RCC 7860 (cell line): Measurements from ENCODE around the gene WDR75.

ENCODE experiments used
- DNase-seq: peaks from one replicate; pipeline ENCODE4 v3.0.0-alpha.2; 2015; ENCODE audit warnings: low spot score
- FAIRE-seq: peaks from 2 replicates; lab custom pipeline; 2012; peaks lifted over from hg19 to GRCh38; lab: Jason Lieb, UNC

WDR75 gene

DNA sequence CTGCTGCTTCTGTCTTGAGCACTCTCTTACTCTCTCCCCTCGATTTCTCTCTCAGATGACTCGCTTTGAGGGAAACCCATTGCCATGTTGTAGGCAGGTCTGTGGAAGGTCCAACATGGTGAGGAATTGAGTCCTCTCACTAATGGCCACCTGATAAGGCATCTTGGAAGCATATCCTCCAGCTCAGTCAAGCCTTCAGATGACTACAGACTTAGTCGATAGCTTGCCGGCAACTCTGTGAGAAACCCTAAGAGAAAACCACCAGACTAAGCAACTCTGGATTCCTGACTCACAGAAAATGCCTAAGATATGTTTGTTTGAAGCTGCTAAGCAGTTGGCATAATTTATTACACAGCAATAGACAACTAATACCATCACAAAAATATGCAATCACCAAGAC is 51.2 kb downstream of the WDR75 start:
- FAIRE-seq (no peak), DNase-seq (no peak)

DNA sequence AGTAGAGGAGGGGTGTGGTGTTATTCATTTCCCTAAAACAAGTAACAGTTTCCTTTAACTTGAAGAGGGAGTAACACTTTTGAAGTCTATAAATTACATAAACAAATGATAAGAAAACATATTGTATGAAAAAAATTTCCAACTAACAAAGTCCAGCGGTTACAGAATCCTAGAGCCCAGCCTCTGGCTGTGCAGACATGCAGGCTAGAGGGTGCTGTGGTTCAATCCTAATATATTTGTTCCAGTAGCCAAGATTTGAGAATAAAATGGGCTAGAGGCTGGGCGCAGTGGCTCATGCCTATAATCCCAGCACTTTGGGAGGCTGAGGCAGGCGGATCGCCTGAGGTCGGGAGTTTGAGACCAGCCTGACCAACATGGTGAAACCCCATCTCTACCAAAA is 56.9 kb downstream of the WDR75 start:
- FAIRE-seq (no peak), DNase-seq (no peak)

DNA sequence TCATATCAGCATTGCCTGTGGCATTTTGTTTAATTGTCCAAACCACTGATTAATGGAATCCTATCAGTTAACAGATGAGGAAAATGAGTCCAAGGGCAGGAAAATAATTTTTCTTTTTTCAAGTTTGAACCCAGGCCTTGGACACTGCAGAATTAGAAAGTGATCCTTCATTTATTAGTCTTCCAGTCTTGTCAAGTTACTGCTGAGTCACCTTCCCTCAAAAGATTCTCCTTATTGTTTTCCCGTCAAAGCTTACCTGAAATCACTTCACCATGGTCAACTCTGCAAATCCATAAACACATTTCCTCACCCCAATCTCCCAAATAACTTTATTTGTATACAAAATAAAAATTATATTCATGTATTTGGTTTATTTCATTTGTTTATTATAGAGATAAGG is 57.9 kb downstream of the WDR75 start:
- DNase-seq (no peak), FAIRE-seq (no peak)

DNA sequence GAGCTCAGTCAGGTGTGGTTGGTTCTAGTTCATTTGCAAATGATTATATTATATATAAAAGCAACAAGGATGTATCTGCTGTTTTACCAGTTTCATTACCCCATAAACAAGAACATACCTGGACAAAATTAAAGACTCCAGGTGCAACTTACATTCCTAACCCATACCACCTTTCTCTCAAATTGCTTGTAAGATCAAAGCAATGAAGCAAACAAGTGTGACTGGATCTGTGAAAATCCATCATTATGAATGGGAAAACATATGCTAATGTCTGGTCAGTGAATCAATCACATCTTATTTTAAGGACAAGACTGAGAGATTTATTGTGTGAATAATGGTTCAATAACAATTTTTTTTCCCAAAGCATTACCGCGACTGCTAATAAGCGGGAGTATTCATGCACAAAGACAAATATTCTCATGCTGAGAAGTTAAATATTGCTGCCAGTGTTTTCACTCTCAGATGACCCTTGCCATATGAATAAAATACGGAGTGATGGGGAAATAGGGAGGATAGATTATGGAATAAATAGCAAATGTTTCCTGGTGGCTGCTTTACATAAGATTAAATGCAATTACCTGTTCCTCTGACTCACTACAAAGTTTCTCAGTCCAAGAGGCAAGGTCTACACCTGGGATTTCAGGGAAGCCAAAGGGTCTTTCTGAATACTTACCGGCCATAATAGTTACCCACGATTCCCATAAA is 59.3 kb downstream of the WDR75 start:
- DNase-seq (no peak), FAIRE-seq (no peak)

DNA sequence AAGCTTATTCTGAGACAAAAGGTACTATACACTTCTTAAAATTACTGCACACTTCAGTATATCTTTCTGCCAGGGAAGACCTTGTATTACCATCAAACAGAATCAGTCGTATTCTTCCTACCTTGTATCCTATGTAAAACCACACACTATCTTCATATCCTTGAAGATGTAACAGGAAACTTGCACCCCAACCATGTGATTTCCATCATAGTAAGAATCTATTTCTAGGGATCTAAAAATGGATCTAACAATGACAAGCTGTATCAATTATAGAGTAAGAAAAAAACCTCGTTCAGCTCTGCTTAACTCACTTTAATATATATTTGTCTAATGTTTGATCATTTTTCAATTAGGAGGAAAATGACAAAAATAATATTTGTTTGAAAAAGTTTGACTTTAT is 60.2 kb downstream of the WDR75 start:
- DNase-seq: no peak
- no peak for FAIRE-seq

DNA sequence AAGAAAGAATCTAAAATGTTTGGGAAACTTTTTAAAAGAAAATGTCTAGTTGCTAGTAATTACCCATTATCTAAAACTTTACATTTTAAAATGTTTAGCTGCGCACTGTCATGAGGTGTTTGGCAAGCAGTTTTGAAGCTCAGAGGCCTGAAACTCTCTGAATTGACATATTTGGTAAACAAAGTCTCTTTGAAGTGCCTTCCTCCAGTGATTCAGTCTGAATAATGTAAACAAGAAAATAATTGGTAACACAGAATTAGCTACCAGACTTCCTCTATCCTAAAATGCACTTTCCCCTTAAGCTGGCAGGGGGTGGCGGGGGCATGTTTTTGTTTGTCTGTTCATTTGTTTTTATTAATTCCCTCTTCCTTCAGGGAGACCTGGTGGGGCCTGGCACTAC is 61.4 kb downstream of the WDR75 start:
- DNase-seq (no peak), FAIRE-seq (no peak)

DNA sequence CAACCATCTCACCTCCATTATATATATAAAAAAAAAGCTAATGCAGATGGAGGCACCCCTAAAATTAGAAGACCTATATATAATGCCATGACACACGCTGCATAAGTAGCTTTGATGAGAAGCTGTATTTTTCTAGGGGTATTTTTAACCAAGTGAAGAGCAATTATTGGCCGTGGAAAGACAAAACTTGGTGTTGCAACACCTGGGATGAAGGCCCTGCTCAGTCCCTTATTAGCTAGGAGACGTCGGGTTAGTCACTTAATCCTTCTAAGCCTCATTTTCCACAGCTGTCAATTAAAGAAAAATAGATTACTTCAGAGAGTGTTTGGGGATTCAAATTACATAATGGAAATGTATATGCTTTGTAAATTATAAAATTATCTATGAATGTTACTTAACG is 63.0 kb downstream of the WDR75 start:
- DNase-seq (no peak), FAIRE-seq (no peak)

DNA sequence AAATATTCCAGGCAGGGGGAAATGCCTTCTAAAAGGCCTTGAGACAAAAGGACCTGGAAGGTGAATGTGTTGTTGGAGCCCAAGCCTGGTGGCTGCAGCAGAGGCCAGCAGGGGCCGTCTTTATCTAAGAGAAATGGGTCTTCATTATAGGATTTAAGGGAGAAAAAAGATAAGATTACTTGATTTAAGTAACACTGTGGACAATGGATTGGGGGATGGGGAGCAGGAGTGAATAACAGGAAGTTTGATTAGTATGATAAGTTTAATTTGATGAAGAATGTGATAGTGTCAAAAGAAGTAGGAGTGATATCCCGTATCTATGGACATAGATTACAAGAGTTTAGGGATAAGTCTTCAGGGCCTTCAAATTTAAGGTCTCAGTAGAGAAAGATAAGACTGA is 64.2 kb downstream of the WDR75 start:
- FAIRE-seq (no peak), DNase-seq (no peak)

DNA sequence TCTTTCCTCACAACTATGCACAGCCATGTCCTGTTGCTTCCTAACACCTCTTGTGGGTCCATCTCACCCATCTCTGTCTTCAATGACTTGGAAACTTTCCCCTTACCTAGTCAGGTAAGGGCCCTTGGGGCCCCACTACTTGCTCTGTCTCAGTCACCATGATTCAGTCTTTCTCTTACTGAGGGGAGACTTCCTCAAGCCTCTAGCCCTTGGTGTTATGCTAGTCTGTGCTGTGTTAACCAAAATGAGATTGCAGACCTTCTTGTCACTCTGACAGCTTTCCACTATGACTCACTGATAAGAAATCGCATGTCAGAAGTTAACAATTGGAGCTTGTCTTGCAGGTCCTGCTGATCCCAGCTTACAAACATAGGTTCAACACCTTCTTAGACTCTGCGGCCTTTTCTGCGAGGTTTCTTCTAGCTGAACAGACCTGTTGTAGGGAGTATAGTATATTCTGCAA is 65.3 kb downstream of the WDR75 start:
- FAIRE-seq (no peak), DNase-seq (no peak)

DNA sequence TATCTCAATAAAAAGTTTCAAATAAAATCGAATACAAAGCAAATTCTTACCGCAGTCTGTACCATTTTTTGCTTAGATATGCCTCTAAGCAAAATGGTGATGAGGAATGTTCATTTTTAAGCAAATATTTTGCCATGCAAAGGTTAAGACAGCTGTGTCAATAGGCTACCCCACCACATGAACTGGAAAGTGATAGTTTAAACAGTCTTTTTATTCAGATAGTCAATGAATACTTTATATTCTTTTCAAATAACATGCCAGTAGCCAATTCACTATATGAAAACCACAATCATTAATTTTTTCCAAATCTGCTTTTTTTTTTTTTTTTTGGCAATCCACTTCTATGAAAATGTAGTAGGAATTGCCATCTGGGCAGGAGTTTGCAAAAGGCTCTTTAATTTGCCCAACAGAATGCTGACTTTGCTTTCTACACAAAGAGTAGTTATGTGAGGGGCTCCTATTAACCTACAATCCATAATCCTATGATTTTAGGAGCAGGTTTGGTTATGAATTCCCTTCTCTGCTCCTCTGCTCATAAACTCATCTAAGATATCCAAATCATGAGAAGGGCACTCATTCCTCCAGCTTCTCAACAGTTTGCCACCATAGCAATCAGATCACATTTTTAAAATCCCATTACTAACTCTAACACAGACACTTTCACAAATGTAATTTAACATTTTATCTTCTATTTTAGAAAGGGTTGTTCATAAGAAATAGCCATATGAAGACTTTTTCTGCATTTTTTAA is 70.1 kb downstream of the WDR75 start:
- no peak for FAIRE-seq
- no peak for DNase-seq

DNA sequence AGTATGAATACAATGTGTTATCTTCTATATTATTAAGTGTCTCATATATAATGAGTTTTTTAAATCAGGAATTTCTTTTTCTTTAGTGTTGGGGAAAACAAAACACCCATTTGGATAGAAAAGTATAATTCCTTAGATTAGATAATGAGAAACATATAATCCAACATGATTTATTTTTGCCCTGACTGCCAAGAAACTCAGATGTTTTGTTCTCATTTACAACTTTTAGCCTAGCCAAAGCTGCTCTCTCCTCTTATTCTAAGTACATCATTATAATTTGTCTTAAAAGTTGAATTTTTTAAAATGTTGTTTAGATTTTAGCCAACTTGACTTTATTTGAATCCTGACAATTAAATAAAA is 70.7 kb downstream of the WDR75 start:
- FAIRE-seq: no peak

DNA sequence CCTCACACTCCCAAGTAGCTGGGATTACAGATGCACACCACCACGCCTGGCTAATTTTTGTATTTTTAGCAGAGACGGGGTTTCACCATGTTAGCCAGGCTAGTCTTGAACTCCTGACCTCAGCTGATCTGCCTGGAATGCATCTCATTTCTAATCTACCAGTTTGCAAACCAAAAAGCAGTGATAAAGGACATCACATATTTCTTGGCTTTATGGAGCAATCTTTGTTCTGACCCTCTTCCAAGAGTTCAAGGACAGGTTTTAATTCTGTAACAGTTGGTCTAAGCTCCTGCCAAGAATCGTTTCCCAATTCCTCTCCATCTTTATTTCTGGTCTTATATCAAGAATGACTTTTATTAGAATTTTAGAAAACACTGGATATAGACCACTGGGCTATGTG is 71.6 kb downstream of the WDR75 start:
- FAIRE-seq: no peak

More for the DNA sequence above, 70.7 kb downstream of the WDR75 start:
- DNase-seq: no peak

DNA sequence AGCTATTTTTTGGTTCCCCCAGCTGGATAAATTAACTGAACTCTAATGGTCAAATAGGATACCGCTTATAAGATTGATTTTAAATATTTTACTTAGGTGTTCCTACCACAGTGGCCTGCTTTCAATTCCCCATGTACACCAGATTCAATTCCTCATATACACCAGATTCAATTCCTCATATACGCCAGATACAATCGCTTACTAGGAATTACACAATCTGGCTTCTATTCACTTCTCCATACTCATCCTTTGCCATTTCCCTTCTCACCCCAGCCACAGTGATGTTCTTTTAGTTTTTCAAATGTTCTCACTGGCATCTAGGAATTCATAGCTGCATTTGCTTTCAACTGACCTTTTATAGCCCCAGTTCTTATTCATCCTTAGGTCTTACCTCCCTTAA is 72.8 kb downstream of the WDR75 start:
- no peak for FAIRE-seq
- DNase-seq: no peak

More for the DNA sequence above, 71.6 kb downstream of the WDR75 start:
- DNase-seq: no peak

DNA sequence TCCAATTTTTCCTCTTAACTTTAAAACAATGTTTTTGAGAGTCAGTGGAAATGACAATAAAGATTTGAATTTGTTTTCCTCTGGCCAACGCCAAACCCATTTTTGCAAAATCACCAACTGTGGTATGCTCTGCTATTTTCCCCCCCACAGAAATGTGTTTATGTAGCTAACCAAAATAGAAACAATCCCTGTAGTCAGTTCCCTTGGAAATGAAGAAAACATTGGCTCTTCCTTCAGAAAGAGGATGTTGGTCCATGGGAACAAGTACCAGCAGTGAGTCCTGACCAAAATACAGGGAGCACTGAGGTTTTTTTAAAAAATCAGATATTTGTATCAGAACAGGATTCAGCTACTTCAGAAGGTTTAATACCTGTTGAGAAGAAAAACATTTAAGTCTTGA is 74.0 kb downstream of the WDR75 start:
- no peak for FAIRE-seq
- no peak for DNase-seq

DNA sequence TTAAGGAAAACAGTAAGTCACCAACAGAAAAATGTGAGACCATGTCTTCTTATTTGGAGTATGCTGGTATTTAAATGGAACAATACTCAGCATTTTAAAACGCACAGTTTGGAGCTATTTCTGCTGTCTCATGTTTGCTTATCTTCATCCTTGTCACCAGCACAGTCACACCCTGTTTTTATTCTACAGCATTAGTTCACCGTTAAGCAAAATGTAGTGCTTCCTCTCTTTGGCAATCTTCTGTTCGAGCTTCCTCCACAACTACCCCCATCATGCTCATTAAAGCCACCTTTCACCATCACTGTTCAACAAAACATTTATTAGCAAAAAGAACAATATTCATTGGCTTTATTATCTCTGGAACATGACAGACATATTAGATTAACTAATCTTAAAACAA is 75.3 kb downstream of the WDR75 start:
- FAIRE-seq: no peak
- DNase-seq: no peak

DNA sequence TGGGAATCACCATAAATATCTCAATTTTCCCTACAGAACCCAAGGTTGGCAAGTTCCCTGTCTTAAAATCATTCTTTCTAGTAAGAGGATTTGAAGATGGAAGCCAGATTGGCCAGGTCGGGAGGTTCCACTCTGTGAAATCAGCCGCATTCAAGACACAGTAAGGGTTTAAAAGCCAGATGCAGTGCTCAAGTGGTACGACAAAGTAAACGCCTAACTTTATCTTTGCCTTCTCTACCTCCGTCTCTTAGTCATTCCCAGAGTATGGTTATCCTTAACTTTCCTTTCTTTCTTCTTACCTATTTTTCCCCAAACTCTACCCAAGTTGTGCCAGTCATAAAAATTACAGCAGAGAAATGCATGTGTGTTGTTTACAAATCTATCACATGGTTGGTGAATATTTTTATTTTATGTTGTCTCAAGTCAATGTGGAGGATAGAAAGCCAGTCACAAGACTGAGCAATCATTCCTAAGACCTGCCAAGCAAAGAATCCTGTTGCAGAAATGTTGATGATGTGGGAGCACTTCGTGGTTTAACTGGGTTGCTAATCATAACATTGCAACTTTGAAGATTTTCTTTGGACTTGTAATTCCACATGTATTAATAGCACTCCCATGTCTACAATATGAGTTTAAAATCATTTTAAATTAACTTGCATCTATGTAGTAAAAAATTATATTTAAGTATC is 76.7 kb downstream of the WDR75 start:
- FAIRE-seq (no peak), DNase-seq (no peak)

DNA sequence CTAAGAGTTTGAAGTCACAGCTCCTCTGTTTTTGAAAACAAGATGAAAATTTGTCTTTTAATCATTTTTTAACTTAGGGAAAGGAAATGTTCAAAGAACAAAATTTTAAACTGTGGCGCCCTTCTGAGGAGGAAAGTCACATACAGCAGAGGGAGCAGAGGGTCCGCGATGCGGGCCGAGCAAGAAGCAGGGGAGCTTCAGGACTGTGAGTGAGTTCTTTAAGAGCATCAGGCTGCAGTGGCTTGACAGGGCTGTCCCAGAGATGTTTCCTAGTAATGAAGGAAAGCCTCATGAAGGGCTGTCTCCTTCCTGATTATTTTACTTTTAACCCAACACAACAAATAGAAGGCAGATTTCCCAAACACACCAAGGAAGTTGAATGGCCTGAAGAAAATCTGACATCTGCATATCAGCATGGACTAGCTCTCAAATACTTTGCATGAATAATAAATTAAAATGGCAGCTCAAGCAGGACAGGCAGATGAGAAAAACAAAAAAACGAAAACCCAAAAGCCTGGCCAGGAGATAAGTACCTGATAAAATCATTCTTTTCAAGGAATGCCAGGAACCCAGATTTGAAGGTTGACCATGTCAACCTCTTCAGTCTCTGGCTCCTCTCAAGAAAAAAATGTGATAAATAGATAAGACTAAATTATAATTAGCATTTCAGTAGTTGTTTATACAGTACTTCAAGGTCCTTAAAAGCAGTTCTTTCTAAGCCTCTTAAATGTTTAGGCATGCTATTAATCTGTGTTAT is 78.5 kb downstream of the WDR75 start:
- FAIRE-seq: no peak

DNA sequence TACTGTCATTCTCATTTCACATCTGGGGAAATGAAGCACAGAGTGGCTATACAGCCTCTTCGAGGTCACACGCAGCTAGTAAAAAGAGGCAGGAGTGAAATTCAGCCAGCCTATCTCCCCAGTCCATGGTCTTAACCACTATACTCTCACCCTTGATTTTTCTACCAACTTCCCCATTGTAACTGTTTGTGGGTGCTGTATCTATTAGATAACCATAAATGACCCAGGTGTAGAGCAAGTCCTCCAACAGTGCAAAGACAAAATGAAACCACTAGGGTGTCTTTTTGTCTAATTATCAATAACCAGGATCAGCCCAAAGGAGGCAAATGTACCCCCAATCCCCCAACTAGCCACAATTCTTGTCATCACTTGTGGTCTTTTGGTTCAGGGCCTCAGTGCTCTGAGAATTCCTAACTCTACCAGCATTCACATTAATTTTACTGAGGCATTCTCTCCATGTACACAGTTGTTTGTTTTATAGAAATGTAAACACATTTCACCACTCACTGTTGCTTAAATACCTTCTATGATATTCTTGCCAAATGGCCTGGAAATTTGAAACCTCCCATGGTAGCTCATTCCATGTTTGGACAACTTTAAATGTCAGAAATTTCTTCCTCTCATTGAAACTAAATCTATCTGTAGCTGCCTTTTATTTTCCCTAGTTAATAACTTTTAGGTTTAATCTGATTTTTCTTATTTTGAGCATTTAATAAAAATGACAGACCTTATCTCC is 80.6 kb downstream of the WDR75 start:
- no peak for FAIRE-seq
- no peak for DNase-seq

More for the DNA sequence above, 78.5 kb downstream of the WDR75 start:
- DNase-seq: no peak

DNA sequence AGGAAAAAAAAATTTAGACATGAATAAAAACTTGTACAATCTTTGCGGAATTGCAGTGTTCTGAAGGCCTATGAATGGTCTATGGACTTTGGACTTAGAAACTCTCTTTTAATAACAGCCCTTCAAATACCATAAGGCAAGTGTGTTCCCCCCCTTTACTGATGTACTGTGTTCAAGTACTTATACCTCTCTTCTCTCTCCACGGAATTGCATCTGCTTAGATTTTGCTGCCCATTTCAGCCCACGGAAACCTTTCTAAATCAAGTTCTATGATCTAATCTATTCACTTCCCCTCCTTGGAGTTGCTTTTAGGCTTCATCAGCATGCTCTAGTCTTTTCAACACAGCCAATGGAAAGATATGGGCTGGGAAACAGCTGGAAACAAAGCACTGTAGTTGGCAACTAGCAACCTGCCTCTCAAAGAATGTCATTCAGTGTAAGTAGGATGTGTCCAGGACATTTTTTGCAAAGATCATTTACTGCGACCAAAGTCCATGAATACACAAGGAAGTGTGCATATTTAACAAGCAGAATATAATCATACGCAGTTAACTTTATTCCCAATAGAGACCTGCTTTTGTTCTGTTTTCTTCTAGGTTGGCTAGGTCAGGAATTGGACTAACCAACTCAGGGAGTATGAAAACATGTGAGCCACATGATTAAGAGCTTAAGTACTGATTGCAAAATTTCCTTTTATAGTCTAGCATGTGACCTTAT is 81.3 kb downstream of the WDR75 start:
- DNase-seq (no peak), FAIRE-seq (no peak)

DNA sequence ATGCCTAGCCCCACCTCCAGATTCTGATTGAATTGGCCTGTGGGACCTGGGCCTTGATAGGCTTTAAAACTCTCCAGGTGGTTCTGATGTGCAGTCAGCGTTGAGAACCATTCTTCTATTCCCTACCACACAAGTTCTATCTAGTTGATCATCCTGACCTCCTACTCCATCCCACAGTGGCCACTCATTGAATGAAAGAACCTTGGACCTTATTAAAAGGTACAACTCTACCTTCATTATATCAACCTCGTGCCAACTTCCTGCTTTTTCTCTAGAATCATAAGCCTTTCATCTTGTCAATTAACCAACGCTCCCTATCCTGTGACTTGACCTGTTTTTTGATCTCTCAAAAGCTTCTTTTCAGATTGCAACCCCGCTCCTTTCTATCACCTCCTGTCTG is 83.5 kb downstream of the WDR75 start:
- DNase-seq: no peak
- FAIRE-seq: no peak
